HG03108 (cell line): Measurements from ENCODE around the gene OR4X2.
"Not testable (repeated sequence)": the region's sequence is repeated elsewhere in the genome, so short reads cannot be mapped to it uniquely, and the experiment has no call there.

Experiments
- ATAC-seq: cut with Tn5 transposase; IDR thresholded peaks from one replicate; pipeline ENCODE4 v1.9.1; 2021; ENCODE audit warnings: moderate library complexity; ENCODE audit not compliant: unreplicated experiment

Gene OR4X2

GRCh38 chr11:48244804-48245203 is at the start of gene OR4X2:
TSS of gene OR4X2 (plus strand) at chr11:48245104. CDS start at chr11:48245104, 0 bp downstream.
- ATAC-seq: no peak

- no peak for ATAC-seq
These were observed 37.0 kb upstream of the OR4X2 start for GRCh38 chr11:48207881-48208280.

- ATAC-seq: no peak
These were observed 34.9 kb upstream of the OR4X2 start for GRCh38 chr11:48210052-48210451.

GRCh38 chr11:48216510-48216909 is 28.4 kb upstream of the OR4X2 start, which contains the start of gene OR4B1:
TSS of gene OR4B1 (plus strand) at chr11:48216810. CDS start at chr11:48216810, 0 bp downstream.
- no peak for ATAC-seq

- no peak for ATAC-seq
These were observed 16.1 kb upstream of the OR4X2 start for GRCh38 chr11:48228761-48229160.

GRCh38 chr11:48230057-48230456 is 14.8 kb upstream of the OR4X2 start:
- ATAC-seq: not testable (repeated sequence)

GRCh38 chr11:48237727-48238126 is 7.2 kb upstream of the OR4X2 start:
- no peak for ATAC-seq

- ATAC-seq: no peak
These were observed 2.4 kb upstream of the OR4X2 start for GRCh38 chr11:48242501-48242900.

- ATAC-seq: no peak
These were observed 4.0 kb downstream of the OR4X2 start for GRCh38 chr11:48248902-48249301.

- no peak for ATAC-seq
These were observed 16.7 kb downstream of the OR4X2 start for GRCh38 chr11:48261600-48261999.

GRCh38 chr11:48263423-48263911 is 18.6 kb downstream of the OR4X2 start, which contains the start of gene OR4X1:
TSS of gene OR4X1 (plus strand) at chr11:48263861. CDS start at chr11:48263861, 0 bp downstream.
- no peak for ATAC-seq

- no peak for ATAC-seq
These were observed 25.7 kb downstream of the OR4X2 start for GRCh38 chr11:48270621-48271020.

GRCh38 chr11:48272606-48273005 is 27.7 kb downstream of the OR4X2 start:
- no peak for ATAC-seq
